Endodermal cell (in vitro differentiated cells): ENCODE data around the gene PATL1. TPM values are rescaled to one million over a fixed set of nuclear protein-coding genes. Genes with fewer than 3 reads are reported as not detected.

ENCODE experiments used
- DNase-seq: peaks from one replicate; pipeline ENCODE4 v3.0.0-alpha.2; 2017
- H3K27ac ChIP-seq: 2 replicates; pipeline ENCODE4 v1.5.1; 2013; ENCODE audit warnings: mild to moderate bottlenecking, low read depth, low read length, moderate library complexity
- H3K27me3 ChIP-seq: 2 replicates; pipeline ENCODE4 v1.6.1; 2013; ENCODE audit warnings: mild to moderate bottlenecking, low read length, moderate library complexity; ENCODE audit not compliant: insufficient read depth, control insufficient read depth, poor library complexity, severe bottlenecking
- H3K36me3 ChIP-seq: 2 replicates; pipeline ENCODE4 v1.7.0; 2013; ENCODE audit warnings: mild to moderate bottlenecking, low read length, moderate library complexity; ENCODE audit not compliant: control insufficient read depth, insufficient read depth
- H3K4me1 ChIP-seq: one replicate; pipeline ENCODE4 v1.7.0; 2013; ENCODE audit warnings: low read length; ENCODE audit not compliant: control insufficient read depth, insufficient read depth
- H3K4me3 ChIP-seq: 2 replicates; pipeline ENCODE4 v1.5.1; 2013; ENCODE audit warnings: mild to moderate bottlenecking, low read length, moderate library complexity
- H3K9ac ChIP-seq: 2 replicates; pipeline ENCODE4 v1.6.1; 2013; ENCODE audit warnings: mild to moderate bottlenecking, low read length, moderate library complexity; ENCODE audit not compliant: poor library complexity, severe bottlenecking; ENCODE audit errors: extremely low read depth
- H3K9me3 ChIP-seq: 2 replicates; pipeline ENCODE4 v1.6.1; 2013; ENCODE audit warnings: mild to moderate bottlenecking, low read length, moderate library complexity; ENCODE audit not compliant: control insufficient read depth
- H3K27ac Mint-ChIP-seq: 2 replicates; pipeline ENCODE4 v1.8.0; 2020; ENCODE audit warnings: mixed read lengths
- H3K27me3 Mint-ChIP-seq: 2 replicates; pipeline ENCODE4 v1.8.0; 2021; ENCODE audit warnings: mild to moderate bottlenecking, mixed read lengths; ENCODE audit not compliant: insufficient read depth
- H3K36me3 Mint-ChIP-seq: 2 replicates; pipeline ENCODE4 v1.8.0; 2020; ENCODE audit warnings: low read depth, mixed read lengths
- H3K4me1 Mint-ChIP-seq: 2 replicates; pipeline ENCODE4 v1.8.0; 2020; ENCODE audit warnings: mixed read lengths
- H3K4me3 Mint-ChIP-seq: 2 replicates; pipeline ENCODE4 v1.8.0; 2020; ENCODE audit warnings: mild to moderate bottlenecking, moderate library complexity, mixed read lengths
- H3K9me3 Mint-ChIP-seq: 2 replicates; pipeline ENCODE4 v1.8.0; 2020; ENCODE audit warnings: mild to moderate bottlenecking, mixed read lengths
- WGBS, 2 experiments: methylation state at CpG; one replicate each; pipeline versions ENCODE4 v1.1.5 to v1.1.7; 2013; ENCODE audit warnings: missing lambda C conversion rate in 2 of 2, mixed read lengths in 1 of 2; ENCODE audit not compliant: insufficient coverage in 1 of 2, insufficient read length in 1 of 2; 5-methylcytosine and 5-hydroxymethylcytosine counted together
- microRNA-seq: library from miRNA; unstranded; fragments of <30 nt; microRNA quantifications from one replicate; pipeline ENCODE4 v1.2.0, GENCODE V29; 2020; ENCODE audit warnings: borderline microRNAs expressed
- total RNA-seq, 2 donors: library from RNA; stranded (reverse); fragmentation: NEBNext Ultra II Directional in 1 of 2; extraction: Animal tissue kit (Norgen Biotek cat#: 25700) in 1 of 2; gene quantifications; 2 replicates in 1 of 2; 3 replicates in 1 of 2; pipeline ENCODE4 v1.2.1, GENCODE V29; 2021
- TF ChIP-seq, protein P1 (sequence below): fragments of 200-600 bp; sonication (generic); conservative IDR thresholded peaks from 2 replicates; pipeline ENCODE4 v1.5.0; 2021; ENCODE audit warnings: antibody characterized with exemption, mild to moderate bottlenecking

PATL1 gene
- total RNA-seq, 2 donors from 2014 or later = 41.0 to 45.7 TPM

DNA sequence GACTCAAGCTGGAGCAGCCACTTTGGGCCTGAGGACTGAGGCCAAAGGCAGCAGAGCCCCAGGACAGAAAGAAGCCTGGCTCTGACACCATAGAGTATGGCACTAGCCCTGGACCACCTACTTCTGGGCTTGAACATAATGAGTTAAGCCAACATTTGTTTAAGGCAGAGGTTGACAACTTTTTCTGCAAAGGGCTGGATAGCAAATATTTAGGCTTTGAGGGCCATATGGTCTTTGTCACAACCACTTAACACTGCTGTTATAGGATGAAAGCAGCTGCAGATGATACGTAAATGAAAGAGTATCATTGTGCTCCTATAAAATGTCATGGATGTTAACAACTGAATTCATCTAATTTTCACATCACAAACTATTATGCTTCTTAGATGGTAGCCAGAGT, 69.9 kb downstream of the PATL1 start:
- no peak overlapping the region for H3K27ac ChIP-seq
- H3K4me3 ChIP-seq = no peak overlapping the region
- Mint-ChIP-seq H3K9me3 (no peaks in the 10 kb centered on the region), H3K36me3 (peaks cover 78% of the 10 kb centered on the region), H3K27me3 (no peaks in the 10 kb centered on the region), H3K27ac (no peak overlapping the region), H3K4me3 (no peak overlapping the region), H3K4me1 (no peaks in the 10 kb centered on the region)
- no peak overlapping the region for H3K9ac ChIP-seq
- H3K36me3 ChIP-seq = peaks cover 88% of the 10 kb centered on the region
- WGBS, 2 experiments = 100% methylated on average over 1 of the region's 1 CpG; no CpG with 5 or more reads in 1 of the 2 experiments
- no peak for DNase-seq
- no peaks in the 10 kb centered on the region for H3K9me3 ChIP-seq
- H3K4me1 ChIP-seq = no peaks in the 10 kb centered on the region
- TF ChIP-seq, protein P1, sequence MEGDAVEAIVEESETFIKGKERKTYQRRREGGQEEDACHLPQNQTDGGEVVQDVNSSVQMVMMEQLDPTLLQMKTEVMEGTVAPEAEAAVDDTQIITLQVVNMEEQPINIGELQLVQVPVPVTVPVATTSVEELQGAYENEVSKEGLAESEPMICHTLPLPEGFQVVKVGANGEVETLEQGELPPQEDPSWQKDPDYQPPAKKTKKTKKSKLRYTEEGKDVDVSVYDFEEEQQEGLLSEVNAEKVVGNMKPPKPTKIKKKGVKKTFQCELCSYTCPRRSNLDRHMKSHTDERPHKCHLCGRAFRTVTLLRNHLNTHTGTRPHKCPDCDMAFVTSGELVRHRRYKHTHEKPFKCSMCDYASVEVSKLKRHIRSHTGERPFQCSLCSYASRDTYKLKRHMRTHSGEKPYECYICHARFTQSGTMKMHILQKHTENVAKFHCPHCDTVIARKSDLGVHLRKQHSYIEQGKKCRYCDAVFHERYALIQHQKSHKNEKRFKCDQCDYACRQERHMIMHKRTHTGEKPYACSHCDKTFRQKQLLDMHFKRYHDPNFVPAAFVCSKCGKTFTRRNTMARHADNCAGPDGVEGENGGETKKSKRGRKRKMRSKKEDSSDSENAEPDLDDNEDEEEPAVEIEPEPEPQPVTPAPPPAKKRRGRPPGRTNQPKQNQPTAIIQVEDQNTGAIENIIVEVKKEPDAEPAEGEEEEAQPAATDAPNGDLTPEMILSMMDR = no peak
- H3K27me3 ChIP-seq = no peaks in the 10 kb centered on the region

Small RNAs within 50 kb of the gene (microRNA-seq; reads per million reads assigned to microRNA genes)
- gene MIR3162 = not detected

Other genes starting within 250 kb of the PATL1 start
- not detected for gene OR5A2, start 242.6 kb downstream of the PATL1 start, total RNA-seq
- gene OR5A1, start 232.6 kb downstream of the PATL1 start, total RNA-seq = not detected
- not detected for gene OR4D6, start 212.1 kb downstream of the PATL1 start, total RNA-seq
- gene OR4D10, start 195.7 kb downstream of the PATL1 start, total RNA-seq = not detected
- not detected for gene OR4D11, start 165.5 kb downstream of the PATL1 start, total RNA-seq
- not detected for gene OR4D9, start 157.5 kb downstream of the PATL1 start, total RNA-seq
- 10 to 100 TPM; 41.2 to 44.3 TPM for gene OSBP, start 53.3 kb downstream of the PATL1 start, total RNA-seq
- gene OR10V1, start 44.8 kb upstream of the PATL1 start, total RNA-seq = not detected
- gene STX3, start 86.3 kb upstream of the PATL1 start, total RNA-seq = 100 to 1,000 TPM; 119 to 160 TPM
- 10 to 100 TPM; 52.8 to 58.4 TPM for gene MRPL16, start 141.7 kb upstream of the PATL1 start, total RNA-seq
- not detected for gene CBLIF, start 176.5 kb upstream of the PATL1 start, total RNA-seq
- not detected for gene TCN1, start 197.4 kb upstream of the PATL1 start, total RNA-seq
- not detected for gene OOSP3, start 209.7 kb upstream of the PATL1 start, total RNA-seq